ENCODE results near the gene ADSS2.
"Not testable (repeated sequence)": the region's sequence is repeated elsewhere in the genome, so short reads cannot be mapped to it uniquely, and the experiment has no call there.

Gene ADSS2

GRCh38 chr1:244397131-244397530, 54.6 kb downstream of the ADSS2 start:
- Mint-ChIP-seq H3K9me3 (peaks cover 16% of the 10 kb centered on the region), H3K4me1 (ENCODE audit: low read depth) (peaks cover 13% of the 10 kb centered on the region), H3K27ac (no peak overlapping the region), H3K27me3 (no peaks in the 10 kb centered on the region), H3K36me3 (ENCODE audit: low read depth) (peaks cover 36% of the 10 kb centered on the region), H3K4me3 (no peak overlapping the region)
- DNase-seq = no peak

DNA sequence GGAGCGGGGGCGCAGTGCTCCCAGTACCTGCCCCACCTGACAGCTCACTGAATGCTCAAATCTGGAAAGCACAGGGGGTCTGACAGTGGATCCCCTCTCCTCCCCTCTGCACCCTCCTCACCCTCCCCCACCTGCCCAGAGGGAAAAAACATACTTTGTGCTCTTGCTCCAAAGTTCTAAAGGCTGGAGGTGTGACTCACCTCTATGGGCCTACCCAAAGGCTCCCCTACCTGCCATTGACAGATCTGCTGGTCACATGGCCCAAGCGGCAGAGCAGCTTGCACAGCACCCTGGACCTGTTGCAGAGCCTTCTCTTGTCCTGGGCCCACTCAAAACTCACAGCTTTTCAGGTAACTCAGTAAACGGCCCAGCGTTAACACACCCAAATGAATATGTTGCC, 55.7 kb downstream of the ADSS2 start:
- no peak overlapping the region for H3K27ac Mint-ChIP-seq
- H3K27me3 Mint-ChIP-seq = no peaks in the 10 kb centered on the region
- peaks cover 25% of the 10 kb centered on the region for H3K36me3 Mint-ChIP-seq (ENCODE audit: low read depth)
- no peak for DNase-seq
- H3K4me1 Mint-ChIP-seq (ENCODE audit: low read depth) = peaks cover 13% of the 10 kb centered on the region
- H3K9me3 Mint-ChIP-seq = peaks cover 4% of the 10 kb centered on the region
- no peak overlapping the region for H3K4me3 Mint-ChIP-seq

GRCh38 chr1:244394826-244395765, 56.6 kb downstream of the ADSS2 start:
- Mint-ChIP-seq H3K9me3 (peaks cover 1% of the 10 kb centered on the region), H3K36me3 (ENCODE audit: low read depth) (peaks cover 16% of the 10 kb centered on the region), H3K4me3 (no peak overlapping the region), H3K4me1 (ENCODE audit: low read depth) (peaks cover 13% of the 10 kb centered on the region), H3K27me3 (no peaks in the 10 kb centered on the region), H3K27ac (no peak overlapping the region)
- DNase-seq = no peak

DNA sequence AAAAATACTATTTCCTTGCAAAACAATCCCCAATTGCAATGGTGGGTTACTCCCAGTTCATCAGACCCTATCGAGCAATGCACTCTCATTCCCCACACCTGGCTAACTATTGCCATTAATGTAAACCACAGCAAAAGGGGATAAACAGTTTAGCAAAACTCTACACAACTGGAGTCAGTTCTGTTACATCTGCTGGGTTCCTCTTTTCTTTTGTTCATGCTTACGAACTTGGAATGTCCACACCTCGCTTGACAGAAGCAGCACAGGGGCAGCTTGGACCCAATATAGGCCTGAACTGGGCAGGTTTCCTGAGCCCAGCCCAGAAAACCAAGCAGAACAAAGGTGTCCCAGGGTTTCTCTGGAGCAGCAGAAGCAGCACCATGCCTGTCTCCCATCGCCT, 57.4 kb downstream of the ADSS2 start:
- peaks cover 1% of the 10 kb centered on the region for H3K9me3 Mint-ChIP-seq
- DNase-seq = no peak
- no peak overlapping the region for H3K27ac Mint-ChIP-seq
- peaks cover 16% of the 10 kb centered on the region for H3K36me3 Mint-ChIP-seq (ENCODE audit: low read depth)
- no peaks in the 10 kb centered on the region for H3K27me3 Mint-ChIP-seq
- H3K4me1 Mint-ChIP-seq (ENCODE audit: low read depth) = peaks cover 13% of the 10 kb centered on the region
- no peak overlapping the region for H3K4me3 Mint-ChIP-seq

DNA sequence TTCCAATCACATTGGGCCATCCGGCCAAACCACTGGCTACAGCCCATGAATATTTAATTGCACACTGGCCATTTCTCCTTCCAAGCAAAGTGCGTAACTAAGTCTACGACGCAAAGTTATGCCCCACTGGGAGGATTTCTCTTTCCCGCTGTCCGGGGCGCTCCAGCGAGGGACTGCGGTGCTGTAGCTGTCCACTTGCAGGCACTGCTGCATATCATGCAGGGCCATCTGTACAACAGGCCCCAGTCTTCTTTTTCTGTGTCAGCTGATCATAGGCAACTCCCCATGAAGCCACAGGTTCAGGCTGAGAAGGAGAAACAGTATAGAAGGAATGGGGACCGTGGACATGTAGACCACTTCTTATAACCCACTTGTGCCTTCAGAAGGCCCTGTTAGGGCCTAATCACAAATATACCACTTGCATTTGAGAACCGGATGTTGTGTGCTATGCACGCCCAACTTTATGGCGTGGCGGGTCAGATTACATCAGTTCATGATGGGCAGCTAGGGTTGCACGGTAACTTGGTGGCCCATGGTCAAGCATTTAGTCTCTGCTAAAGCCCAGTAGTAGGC, 58.0 kb downstream of the ADSS2 start:
- H3K4me1 Mint-ChIP-seq (ENCODE audit: low read depth) = peaks cover 13% of the 10 kb centered on the region
- no peaks in the 10 kb centered on the region for H3K27me3 Mint-ChIP-seq
- DNase-seq = no peak
- no peak overlapping the region for H3K27ac Mint-ChIP-seq
- H3K36me3 Mint-ChIP-seq (ENCODE audit: low read depth) = peaks cover 11% of the 10 kb centered on the region
- no peaks in the 10 kb centered on the region for H3K9me3 Mint-ChIP-seq
- H3K4me3 Mint-ChIP-seq = no peak overlapping the region

DNA sequence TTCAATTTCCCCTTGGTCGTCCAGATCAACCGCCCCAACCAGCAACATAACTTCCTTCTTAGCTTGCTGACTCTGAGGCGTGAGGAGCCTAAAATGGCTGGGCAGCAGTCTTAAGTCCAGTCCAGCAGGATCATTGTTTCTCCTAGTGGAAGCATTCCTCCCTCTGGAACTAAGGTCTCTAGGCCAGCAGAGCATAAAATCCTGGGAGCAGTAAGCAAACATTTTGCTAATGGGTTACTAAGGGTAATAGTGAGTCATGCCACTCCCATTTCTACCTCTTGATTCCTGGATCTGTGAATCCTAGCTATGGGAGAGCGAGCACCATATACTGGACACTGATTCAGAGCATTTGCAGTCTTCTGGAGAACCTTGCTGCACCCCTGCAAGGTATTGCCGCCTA, 59.9 kb downstream of the ADSS2 start:
- Mint-ChIP-seq H3K27me3 (no peaks in the 10 kb centered on the region), H3K27ac (no peak overlapping the region), H3K36me3 (ENCODE audit: low read depth) (peaks cover 7% of the 10 kb centered on the region), H3K9me3 (no peaks in the 10 kb centered on the region), H3K4me1 (ENCODE audit: low read depth) (peaks cover 6% of the 10 kb centered on the region), H3K4me3 (no peak overlapping the region)
- no peak for DNase-seq

- Mint-ChIP-seq H3K27ac (no peak overlapping the region), H3K4me1 (ENCODE audit: low read depth) (no peaks in the 10 kb centered on the region), H3K27me3 (no peaks in the 10 kb centered on the region), H3K4me3 (no peak overlapping the region), H3K36me3 (ENCODE audit: low read depth) (peaks cover 2% of the 10 kb centered on the region), H3K9me3 (no peaks in the 10 kb centered on the region)
- DNase-seq = no peak
Measured at GRCh38 chr1:244388961-244389360, 62.7 kb downstream of the ADSS2 start.

GRCh38 chr1:244387415-244387814, 64.3 kb downstream of the ADSS2 start:
- H3K27me3 Mint-ChIP-seq = no peaks in the 10 kb centered on the region
- H3K4me3 Mint-ChIP-seq = no peak overlapping the region
- H3K27ac Mint-ChIP-seq = no peak overlapping the region
- no peaks in the 10 kb centered on the region for H3K4me1 Mint-ChIP-seq (ENCODE audit: low read depth)
- no peaks in the 10 kb centered on the region for H3K9me3 Mint-ChIP-seq
- peaks cover 2% of the 10 kb centered on the region for H3K36me3 Mint-ChIP-seq (ENCODE audit: low read depth)
- no peak for DNase-seq

DNA sequence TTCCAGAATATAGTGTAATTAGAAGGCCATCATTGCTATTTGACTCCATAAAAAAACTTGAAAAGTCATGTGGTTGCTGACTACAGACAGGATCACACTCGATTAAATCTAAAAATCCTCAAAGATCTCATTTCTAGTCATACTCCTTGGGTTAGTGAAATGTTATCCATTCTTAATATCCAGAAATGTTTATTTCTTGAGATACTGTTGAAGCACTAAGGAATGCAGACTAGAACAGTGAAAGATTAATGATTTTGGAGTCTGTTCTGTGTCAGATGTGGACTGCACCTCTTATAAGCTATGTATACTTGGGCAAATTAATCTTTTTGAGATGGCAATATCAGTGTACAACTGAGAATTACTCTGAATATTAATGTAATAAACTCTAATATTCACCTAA, 65.1 kb downstream of the ADSS2 start:
- no peak overlapping the region for H3K4me3 Mint-ChIP-seq
- H3K9me3 Mint-ChIP-seq = no peaks in the 10 kb centered on the region
- DNase-seq = no peak
- H3K36me3 Mint-ChIP-seq (ENCODE audit: low read depth) = peaks cover 2% of the 10 kb centered on the region
- H3K27me3 Mint-ChIP-seq = no peaks in the 10 kb centered on the region
- no peak overlapping the region for H3K27ac Mint-ChIP-seq
- H3K4me1 Mint-ChIP-seq (ENCODE audit: low read depth) = no peaks in the 10 kb centered on the region

GRCh38 chr1:244384066-244384465, 67.6 kb downstream of the ADSS2 start:
- no peaks in the 10 kb centered on the region for H3K4me1 Mint-ChIP-seq (ENCODE audit: low read depth)
- H3K9me3 Mint-ChIP-seq = no peaks in the 10 kb centered on the region
- no peak overlapping the region for H3K4me3 Mint-ChIP-seq
- peaks cover 2% of the 10 kb centered on the region for H3K36me3 Mint-ChIP-seq (ENCODE audit: low read depth)
- no peaks in the 10 kb centered on the region for H3K27me3 Mint-ChIP-seq
- DNase-seq = no peak
- no peak overlapping the region for H3K27ac Mint-ChIP-seq

- no peak for DNase-seq
- Mint-ChIP-seq H3K27ac (no peak overlapping the region), H3K9me3 (no peaks in the 10 kb centered on the region), H3K4me3 (no peak overlapping the region), H3K27me3 (no peaks in the 10 kb centered on the region), H3K4me1 (ENCODE audit: low read depth) (no peaks in the 10 kb centered on the region), H3K36me3 (ENCODE audit: low read depth) (peaks cover 2% of the 10 kb centered on the region)
Measured at GRCh38 chr1:244383278-244383884, 68.3 kb downstream of the ADSS2 start.

DNA sequence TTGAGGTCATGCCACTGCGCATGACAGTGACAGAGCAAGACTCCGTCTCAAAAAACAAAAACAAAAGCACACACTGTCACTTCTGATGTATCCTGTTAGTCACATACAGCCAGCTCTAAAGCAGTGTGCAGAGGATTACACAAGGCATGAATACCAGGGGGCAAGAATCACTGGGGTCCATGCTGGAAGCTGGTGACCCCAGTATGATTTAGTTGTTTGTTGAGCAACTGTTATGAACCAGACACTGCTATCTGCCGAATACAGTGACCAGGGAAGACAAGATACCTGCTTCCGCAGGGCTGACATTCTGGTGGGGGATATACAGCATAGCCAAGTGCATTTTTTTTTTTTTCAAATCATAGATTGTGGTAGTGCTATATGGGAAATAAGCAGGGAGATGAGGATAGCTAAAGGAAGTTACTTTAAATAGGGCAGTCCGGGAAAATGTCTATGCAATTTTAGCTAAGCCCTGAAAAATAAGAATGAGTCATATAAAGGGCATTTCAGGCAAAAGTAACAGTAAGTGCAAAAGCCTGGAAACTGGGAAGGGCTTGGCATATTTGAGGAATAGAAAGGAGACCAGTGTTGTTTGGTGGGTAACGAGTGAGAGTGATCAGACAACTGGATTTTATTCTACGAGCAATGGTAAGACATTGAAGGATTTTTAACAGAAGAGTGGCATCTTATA, 69.7 kb downstream of the ADSS2 start:
- H3K27ac Mint-ChIP-seq = no peak overlapping the region
- H3K4me3 Mint-ChIP-seq = no peak overlapping the region
- no peaks in the 10 kb centered on the region for H3K27me3 Mint-ChIP-seq
- H3K36me3 Mint-ChIP-seq (ENCODE audit: low read depth) = no peaks in the 10 kb centered on the region
- H3K9me3 Mint-ChIP-seq = no peaks in the 10 kb centered on the region
- no peaks in the 10 kb centered on the region for H3K4me1 Mint-ChIP-seq (ENCODE audit: low read depth)
- DNase-seq = no peak

DNA sequence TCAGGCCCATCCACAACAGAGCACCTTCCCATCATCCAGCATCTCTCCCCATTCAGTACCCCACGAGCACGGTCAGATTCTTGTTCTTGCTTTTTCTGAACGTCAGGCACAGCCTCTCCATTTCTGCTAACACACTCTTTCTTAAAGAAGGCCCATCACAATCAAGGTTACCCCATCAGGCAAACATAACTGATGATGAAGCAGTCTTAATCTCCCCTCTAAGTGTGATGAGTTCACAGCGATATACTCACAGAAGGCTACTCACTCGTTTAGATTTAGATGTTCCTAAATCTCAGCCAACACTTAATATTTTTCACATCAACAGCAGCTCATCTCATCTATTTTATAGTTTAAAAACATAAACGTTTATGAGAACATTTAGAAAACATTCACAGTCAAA, 75.6 kb downstream of the ADSS2 start:
- no peak for DNase-seq
- Mint-ChIP-seq H3K27me3 (no peaks in the 10 kb centered on the region), H3K9me3 (no peaks in the 10 kb centered on the region), H3K27ac (no peak overlapping the region), H3K4me1 (ENCODE audit: low read depth) (no peaks in the 10 kb centered on the region), H3K36me3 (ENCODE audit: low read depth) (no peaks in the 10 kb centered on the region), H3K4me3 (no peak overlapping the region)

DNA sequence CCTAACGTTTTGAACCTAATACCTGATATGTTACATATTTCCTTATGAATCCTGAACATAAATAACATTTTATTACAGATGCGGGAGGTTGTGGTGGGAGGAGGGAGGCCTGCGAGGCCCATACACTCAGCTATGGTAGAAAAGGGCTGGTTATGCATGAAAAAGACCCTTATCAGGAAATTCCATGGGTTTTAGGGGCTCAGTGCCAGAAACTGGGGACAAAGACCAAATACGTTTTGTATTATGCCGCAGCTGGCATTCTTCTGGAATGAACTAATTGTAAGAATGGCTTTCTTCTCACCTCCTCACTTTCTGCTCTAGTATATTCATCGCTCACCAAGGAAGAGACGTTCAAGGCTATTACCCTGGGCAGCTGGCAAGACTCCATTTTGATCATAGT, 76.7 kb downstream of the ADSS2 start:
- Mint-ChIP-seq H3K4me1 (ENCODE audit: low read depth) (no peaks in the 10 kb centered on the region), H3K36me3 (ENCODE audit: low read depth) (no peaks in the 10 kb centered on the region), H3K27ac (no peak overlapping the region), H3K4me3 (no peak overlapping the region), H3K9me3 (no peaks in the 10 kb centered on the region), H3K27me3 (no peaks in the 10 kb centered on the region)
- DNase-seq = no peak

GRCh38 chr1:244374484-244374883, 77.2 kb downstream of the ADSS2 start:
- not testable (repeated sequence) for H3K4me3 Mint-ChIP-seq; H3K9me3 Mint-ChIP-seq; DNase-seq; H3K27me3 Mint-ChIP-seq; H3K4me1 Mint-ChIP-seq (ENCODE audit: low read depth); H3K36me3 Mint-ChIP-seq (ENCODE audit: low read depth); H3K27ac Mint-ChIP-seq
